GM12892 (cell line): ENCODE measurements around the gene SH3BP4.

ENCODE experiments used
- DNase-seq: peaks from one replicate; pipeline ENCODE4 v3.0.0; 2011; ENCODE audit not compliant: insufficient read length
- FAIRE-seq: peaks from 2 replicates; lab custom pipeline; 2011; peaks lifted over from hg19 to GRCh38; lab: Jason Lieb, UNC
- POLR2A ChIP-seq: IDR thresholded peaks from 2 replicates; pipeline ENCODE4 v1.6.1; 2011; ENCODE audit warnings: low read depth, low read length, control low read depth
- POLR2AphosphoS5 ChIP-seq: IDR thresholded peaks from 2 replicates; pipeline ENCODE4 v1.6.1; 2011; ENCODE audit warnings: low read depth, low read length, control low read depth
- TAF1 ChIP-seq: IDR thresholded peaks from 2 replicates; pipeline ENCODE4 v1.6.1; 2011; ENCODE audit warnings: low read depth, mild to moderate bottlenecking, control low read depth, low read length, borderline replicate concordance

The SH3BP4 gene

GRCh38 chr2:234989183-234989701, 37.4 kb downstream of the SH3BP4 start:
- DNase-seq (no peak), FAIRE-seq (no peak)
- TF ChIP-seq POLR2A (no peak), TAF1 (no peak), POLR2AphosphoS5 (no peak)

DNA sequence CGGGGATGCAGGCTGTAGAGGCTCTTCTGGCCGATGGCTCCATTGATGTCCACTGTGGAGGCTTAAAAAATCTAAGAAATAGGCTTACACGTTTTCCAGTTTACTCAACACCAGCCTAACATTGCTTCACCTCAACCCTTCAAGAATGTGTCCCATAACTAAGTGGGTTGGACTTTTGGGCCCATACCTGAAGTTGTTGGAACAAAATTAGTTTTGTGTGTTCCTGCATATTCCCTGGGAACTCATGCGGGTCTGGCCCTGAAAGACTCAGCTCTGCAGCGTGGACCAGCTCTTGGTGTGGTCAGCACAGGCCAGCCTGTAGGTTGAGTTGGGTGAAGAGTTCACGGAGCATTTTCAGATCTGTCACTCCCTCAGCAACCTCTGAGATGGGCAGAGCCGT, 38.5 kb downstream of the SH3BP4 start:
- FAIRE-seq = no peak
- TF ChIP-seq TAF1 = no peak
- TF ChIP-seq POLR2AphosphoS5 = no peak
- no peak for TF ChIP-seq POLR2A
- DNase-seq = no peak

- no peak for FAIRE-seq
- DNase-seq = no peak
- TF ChIP-seq TAF1 (no peak), POLR2A (no peak)
Observed at GRCh38 chr2:234991290-234991689, 39.5 kb downstream of the SH3BP4 start.

DNA sequence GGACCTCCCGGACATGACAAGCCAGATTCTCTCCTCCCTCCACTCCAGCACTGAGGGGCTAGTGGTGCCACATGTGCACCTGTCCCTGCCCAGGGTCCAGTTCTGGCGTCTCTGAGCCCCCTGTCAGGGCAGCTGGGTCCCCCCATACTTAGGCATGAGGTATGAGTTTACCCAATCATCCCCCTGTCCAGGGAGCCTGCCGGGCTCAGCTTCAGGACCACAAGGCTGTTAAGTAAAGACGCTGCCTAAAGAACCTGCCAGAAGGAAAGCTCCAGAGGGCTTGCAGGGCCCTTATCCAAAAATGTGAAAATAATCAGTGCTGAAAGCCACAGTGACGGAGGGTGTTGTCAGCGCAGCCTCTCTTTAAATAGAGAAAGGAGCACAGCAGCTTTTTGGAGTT, 40.0 kb downstream of the SH3BP4 start:
- TF ChIP-seq POLR2AphosphoS5 = no peak

DNA sequence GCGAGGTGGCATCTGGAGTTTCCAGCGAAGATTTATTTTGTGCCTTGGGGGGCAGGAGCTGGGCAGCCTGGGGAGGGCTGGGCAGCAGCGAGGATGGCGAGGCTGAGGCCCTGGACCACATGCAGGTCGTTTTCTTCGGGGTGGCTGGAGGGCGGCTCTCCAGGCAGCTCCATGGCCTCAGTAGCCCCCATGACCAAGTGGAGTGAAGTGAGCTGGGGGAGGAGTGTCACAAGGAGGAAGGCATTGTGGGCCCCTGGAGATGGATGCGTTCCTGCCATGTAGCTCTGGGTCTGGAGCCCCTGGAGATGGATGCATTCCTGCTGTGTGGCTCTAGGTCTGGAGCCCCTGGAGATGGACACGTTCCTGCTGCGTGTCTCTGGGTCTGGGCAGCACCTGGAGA, 40.4 kb downstream of the SH3BP4 start:
- no peak for DNase-seq
- no peak for TF ChIP-seq TAF1
- no peak for TF ChIP-seq POLR2A
- no peak for TF ChIP-seq POLR2AphosphoS5
- no peak for FAIRE-seq

More for the DNA sequence above, 40.0 kb downstream of the SH3BP4 start:
- DNase-seq (no peak), FAIRE-seq (no peak)

GRCh38 chr2:234992624-234993349, 41.0 kb downstream of the SH3BP4 start:
- DNase-seq (no peak), FAIRE-seq (no peak)
- TF ChIP-seq TAF1 (no peak), POLR2AphosphoS5 (no peak), POLR2A (no peak)

GRCh38 chr2:234993541-234993981, 41.7 kb downstream of the SH3BP4 start:
- no peak for FAIRE-seq

DNA sequence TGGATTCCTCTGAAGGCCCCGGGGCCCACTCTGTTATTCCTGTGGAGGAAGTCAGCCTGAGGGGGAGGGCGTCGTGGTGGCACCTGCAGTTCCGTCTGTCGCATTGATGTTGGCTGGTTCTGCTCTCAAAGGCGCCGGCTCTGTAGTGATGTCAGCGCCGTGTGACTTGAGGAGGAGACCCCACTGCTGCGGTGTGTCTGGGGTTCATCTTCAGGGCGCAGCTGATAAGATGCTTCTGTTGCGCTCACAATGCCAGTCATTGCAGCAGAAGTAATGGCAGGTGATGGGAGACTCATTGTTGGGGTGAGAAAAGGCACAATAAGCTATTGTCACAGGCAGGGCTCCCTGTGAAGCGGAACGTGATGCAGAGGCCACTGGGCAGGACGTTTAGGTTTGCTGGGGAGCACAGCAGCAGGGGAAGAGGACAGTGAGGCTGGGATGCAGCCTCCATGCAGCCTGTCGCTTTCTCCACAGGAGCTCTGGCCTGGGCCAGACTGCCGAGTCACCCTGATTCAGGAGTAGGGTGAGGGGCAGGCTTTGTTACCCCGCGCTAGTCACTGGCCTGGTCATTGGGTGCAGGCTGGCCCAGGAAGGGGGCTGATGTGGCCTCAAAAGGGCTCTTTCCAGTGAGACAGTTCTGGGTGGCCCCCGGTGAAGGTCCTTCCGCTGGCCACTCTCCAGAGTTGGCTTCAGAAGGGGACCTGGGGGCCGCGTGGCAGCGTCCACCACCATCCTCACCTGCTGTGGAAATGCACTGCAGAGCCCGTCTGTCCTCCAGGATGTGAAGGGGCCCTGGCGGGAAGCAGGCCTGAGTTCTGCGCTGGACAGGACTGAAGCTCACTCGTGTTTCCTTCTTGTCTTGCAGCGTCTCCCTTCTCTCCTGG, 42.9 kb downstream of the SH3BP4 start:
- no peak for TF ChIP-seq POLR2A
- TF ChIP-seq POLR2AphosphoS5 = no peak
- DNase-seq = no peak
- FAIRE-seq = no peak

More at GRCh38 chr2:234993541-234993981, 41.7 kb downstream of the SH3BP4 start:
- DNase-seq = no peak
- no peak for TF ChIP-seq POLR2AphosphoS5
- TF ChIP-seq TAF1 = no peak

DNA sequence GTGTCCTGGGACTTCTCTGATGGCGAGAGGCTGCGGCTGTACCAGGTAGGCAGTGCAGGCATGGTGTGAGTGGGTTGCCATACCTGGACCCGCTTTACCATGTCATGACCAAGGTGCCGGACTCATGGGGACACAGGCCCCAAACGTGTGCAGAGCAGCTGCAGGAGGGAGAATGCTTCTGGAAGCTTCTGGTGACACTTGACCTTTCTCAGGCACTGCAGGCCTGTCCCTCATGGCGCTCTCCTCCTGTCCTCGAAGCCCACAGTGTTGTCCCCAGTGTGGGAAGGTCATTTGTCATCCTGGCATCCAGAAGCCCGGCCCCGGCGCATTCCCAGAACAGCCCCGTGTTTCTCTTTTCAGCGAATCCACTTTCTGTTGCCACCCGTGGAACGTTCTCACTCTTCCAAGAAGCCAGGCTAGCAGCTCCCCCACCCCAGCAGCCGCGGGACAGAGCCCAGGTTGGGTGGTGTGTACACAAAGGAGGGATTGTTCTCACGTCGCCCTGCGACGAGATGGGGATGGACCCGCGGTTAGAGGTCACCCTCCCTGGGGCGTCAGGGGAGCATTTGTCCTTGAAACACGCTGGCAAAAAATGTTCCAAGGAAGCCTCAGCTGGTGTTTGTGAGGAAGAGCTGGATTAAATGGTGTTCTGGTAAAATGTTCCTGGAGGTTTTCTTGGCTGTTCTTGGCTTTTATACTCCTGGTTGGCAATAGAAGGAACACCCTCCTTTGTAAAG, 43.7 kb downstream of the SH3BP4 start:
- no peak for FAIRE-seq
- no peak for DNase-seq
- TF ChIP-seq POLR2AphosphoS5 (no peak), POLR2A (no peak), TAF1 (no peak)

DNA sequence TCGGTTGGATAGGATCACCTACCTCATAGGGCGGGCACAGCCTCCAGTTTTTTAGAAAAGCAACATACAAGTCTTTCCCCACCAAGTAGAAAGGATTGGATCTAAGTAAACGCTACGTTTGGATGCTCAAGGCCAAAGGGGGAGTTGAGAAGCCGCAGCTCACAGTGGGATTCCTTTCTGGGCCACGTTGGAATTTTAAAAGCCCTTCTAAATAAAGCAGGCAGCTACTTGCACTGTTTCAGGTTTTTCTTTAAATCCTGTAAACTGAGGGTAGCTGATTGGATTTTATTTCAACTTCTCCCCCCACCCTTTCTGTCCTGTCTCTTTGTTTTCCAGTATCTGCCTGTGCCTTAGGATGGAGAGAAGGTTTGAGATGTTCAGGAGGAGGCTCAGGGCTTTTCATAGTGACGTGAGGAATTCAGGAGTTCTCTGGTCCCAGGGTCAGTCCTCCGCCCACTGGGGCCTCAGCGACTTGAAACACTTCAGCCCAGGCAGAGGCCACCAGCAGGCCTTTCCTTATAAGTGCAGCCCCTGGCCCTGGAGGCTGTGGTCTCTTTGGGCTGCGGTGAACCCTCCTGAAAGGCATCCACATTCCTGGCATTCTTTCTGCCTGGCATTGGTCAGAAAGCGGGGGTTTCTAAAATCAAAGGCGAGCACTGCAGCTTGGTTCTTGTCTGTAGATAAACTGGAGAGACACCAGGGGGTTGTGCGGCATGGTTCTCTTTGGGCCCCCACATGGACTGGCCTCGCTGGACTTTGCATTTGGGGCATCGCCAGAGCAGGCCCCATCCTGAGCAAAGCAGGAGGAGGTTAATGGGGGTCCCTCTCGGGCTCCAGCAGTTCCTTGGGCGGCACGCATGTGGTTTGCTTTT, 44.5 kb downstream of the SH3BP4 start:
- DNase-seq = no peak
- FAIRE-seq = no peak
- no peak for TF ChIP-seq POLR2A
- no peak for TF ChIP-seq TAF1
- TF ChIP-seq POLR2AphosphoS5 = no peak
